Measurements from ENCODE around the gene ZNF76. TPM values are rescaled to one million over a fixed set of nuclear protein-coding genes. Genes with fewer than 3 reads are reported as not detected.

The ZNF76 gene
- total and polyA plus RNA-seq, 9 of the 15 experiments (the other 6 are each of a cell fraction or from before 2014, with no cell fraction given), result 1.2 to 17.8 (median 10.7) TPM

- no peak for TF ChIP-seq ZNF280B (CRISPR knock-in tag; IDR thresholded peaks at IDR 0.05)
- TF ChIP-seq CCNT2 (IDR thresholded peaks at IDR 0.05; ENCODE audit: borderline replicate concordance, extremely low read depth, insufficient read length, low read depth, low read length), result peak; percentile 29
- TF ChIP-seq ZNF655 (CRISPR knock-in tag; IDR thresholded peaks at IDR 0.05), result no peak
- no peak for TF ChIP-seq NCOA2 (IDR thresholded peaks at IDR 0.05; ENCODE audit: partially characterized antibody in 2 of 2)
- TF ChIP-seq MAFK (IDR thresholded peaks at IDR 0.05; ENCODE audit: low read length), result peak; percentile 55
- TF ChIP-seq TCF3 (CRISPR knock-in tag; IDR thresholded peaks at IDR 0.05), result peak; percentile 51; the same call in 1 of the 2 replicates
- TF ChIP-seq E2F3 (CRISPR knock-in tag; IDR thresholded peaks at IDR 0.05), result peak; percentile 62; the same call in 1 of the 2 replicates
- peak; percentile 69 for TF ChIP-seq ZBTB1 (CRISPR knock-in tag; IDR thresholded peaks at IDR 0.05; ENCODE audit: borderline replicate concordance, low read depth)
- no peak for TF ChIP-seq MAFG (tag; conservative IDR thresholded peaks at IDR 0.05)
- no peak for TF ChIP-seq EZH2 (IDR thresholded peaks at IDR 0.05; ENCODE audit: borderline replicate concordance, low read depth, low read length)
- TF ChIP-seq MYBL2 (IDR thresholded peaks at IDR 0.05; ENCODE audit: low read depth), result 0 out of 2 replicates have a peak, but pooled peaks have one; percentile 15
- no peak for TF ChIP-seq MYBL2 (CRISPR knock-in tag; IDR thresholded peaks at IDR 0.05; ENCODE audit: borderline replicate concordance)
- TF ChIP-seq PATZ1 (CRISPR knock-in tag; IDR thresholded peaks at IDR 0.05; ENCODE audit: borderline replicate concordance), result no peak
- TF ChIP-seq PHF8 (IDR thresholded peaks at IDR 0.05; ENCODE audit: borderline replicate concordance, low read length), result peak; percentile 83
- no peak for TF ChIP-seq KAT2B (IDR thresholded peaks at IDR 0.05; ENCODE audit: low read depth, low read length)
- peak; percentile 53; the same call in 1 of the 2 replicates for TF ChIP-seq STAT6 (CRISPR knock-in tag; IDR thresholded peaks at IDR 0.05)
- no peak for TF ChIP-seq SNIP1 (IDR thresholded peaks at IDR 0.05; ENCODE audit: low read depth)
- 0 out of 2 replicates have a peak, but pooled peaks have one; percentile 67 for TF ChIP-seq NR4A1 (CRISPR knock-in tag; IDR thresholded peaks at IDR 0.05)
- 0 out of 2 replicates have a peak, but pooled peaks have one; percentile 42 for TF ChIP-seq NR4A1 (tag; IDR thresholded peaks at IDR 0.05)
These were observed 38.3 kb downstream of the ZNF76 start, which contains the start of gene DEF6 (continued) for GRCh38 chr6:35297601-35298481.

Data from K562 (cell line).